HepG2 (cell line): ENCODE data around the gene RERE. TPM values are rescaled to one million over a fixed set of nuclear protein-coding genes. Genes with fewer than 3 reads are reported as not detected.

Experiments
- ATAC-seq: fragments of 200-7000 bp; cut with Tn5 transposase; 3 replicates; pipeline ENCODE4 v1.9.1; 2020; ENCODE audit warnings: mild to moderate bottlenecking, moderate library complexity
- BruUV-seq: library from RNA; stranded (reverse); fragments of 400-500 nt; replicated peaks from 2 replicates; lab custom pipeline; 2021; lab: Mats Ljungman, UMichigan
- CTCF ChIA-PET: fragments of 300-600 bp; formaldehyde crosslinking; extraction: SDS; loops from one replicate; lab custom pipeline; 2021; ENCODE audit warnings: low total read pairs, inconsistent platforms, low intra/inter-chr PET ratio; lab: Yijun Ruan, JAX
- POLR2A ChIA-PET: fragments of 350-600 bp; sonication (Branson Sonifier 250); formaldehyde crosslinking; loops from one replicate; lab custom pipeline; 2020; ENCODE audit warnings: antibody characterized with exemption, inconsistent platforms; lab: Yijun Ruan, JAX
- DNase-seq: peaks from one replicate; pipeline ENCODE4 v3.0.0-alpha.2; 2015; ENCODE audit warnings: low spot score
- FAIRE-seq: peaks from 3 replicates; lab custom pipeline; 2011; peaks lifted over from hg19 to GRCh38; lab: Jason Lieb, UNC
- H2AFZ ChIP-seq: one replicate; pipeline ENCODE4 v1.6.1; 2011; ENCODE audit warnings: low read length, inconsistent platforms
- H3K27ac ChIP-seq: fragments of 300-600 bp; 3 replicates; pipeline ENCODE4 v1.8.0; 2011; ENCODE audit warnings: mixed run types, mild to moderate bottlenecking, mixed read lengths, low read length, inconsistent platforms; ENCODE audit not compliant: insufficient read depth; ENCODE audit errors: extremely low read length
- H3K27me3 ChIP-seq, 2 experiments: fragments of 200-600 bp in 1 of 2; 2 replicates in 1 of 2; 3 replicates in 1 of 2; pipeline versions ENCODE4 v1.6.0 to v1.8.0; 2011; ENCODE audit warnings: low read length in 2 of 2, mild to moderate bottlenecking in 2 of 2, moderate library complexity in 2 of 2, inconsistent platforms in 1 of 2; ENCODE audit not compliant: insufficient read depth in 2 of 2, control insufficient read depth in 1 of 2
- H3K36me3 ChIP-seq, 2 experiments: fragments of 200-600 bp in 1 of 2; replicated peaks in 1 of 2; 2 replicates in 1 of 2; 3 replicates in 1 of 2; pipeline versions ENCODE4 v1.5.1 to v1.8.0; 2011; ENCODE audit warnings: low read length in 2 of 2, inconsistent platforms in 1 of 2; ENCODE audit not compliant: insufficient read depth in 2 of 2, control insufficient read depth in 1 of 2
- H3K4me1 ChIP-seq: 2 replicates; pipeline ENCODE4 v1.5.1; 2012; ENCODE audit warnings: low read length, inconsistent platforms; ENCODE audit not compliant: insufficient read depth
- H3K4me2 ChIP-seq: 2 replicates; pipeline ENCODE4 v1.6.0; 2011; ENCODE audit warnings: low read depth, low read length, inconsistent platforms
- H3K4me3 ChIP-seq, 3 experiments: fragments of 200-600 bp in 1 of 3; sonication (generic), shearing (Covaris generic) in 1 of 3; replicated peaks in 1 of 3; 2 replicates each; pipeline ENCODE4 v1.5.1; 2011 to 2016; ENCODE audit warnings: low read length in 3 of 3, inconsistent platforms in 2 of 3, low read depth in 2 of 3, mild to moderate bottlenecking in 2 of 3, control low read depth in 1 of 3, mixed read lengths in 1 of 3; ENCODE audit not compliant: insufficient read depth in 1 of 3
- H3K79me2 ChIP-seq: one replicate; pipeline ENCODE4 v1.6.1; 2011; ENCODE audit warnings: low read length, inconsistent platforms; ENCODE audit not compliant: insufficient read depth
- H3K9ac ChIP-seq: 2 replicates; pipeline ENCODE4 v1.6.0; 2011; ENCODE audit warnings: mild to moderate bottlenecking, low read depth, low read length, inconsistent platforms; ENCODE audit not compliant: insufficient read depth
- H3K9me3 ChIP-seq: 2 replicates; pipeline ENCODE4 v1.5.1; 2012; ENCODE audit warnings: mild to moderate bottlenecking, low read length
- H4K20me1 ChIP-seq: 2 replicates; pipeline ENCODE4 v1.6.0; 2011; ENCODE audit warnings: inconsistent platforms, mild to moderate bottlenecking, low read length, moderate library complexity; ENCODE audit not compliant: insufficient read depth
- MAFF ChIP-seq: IDR thresholded peaks from 2 replicates; pipeline ENCODE4 v1.6.1; 2011; ENCODE audit warnings: low read depth, low read length, improper control_type of control experiment
- MAFK ChIP-seq, 2 experiments: IDR thresholded peaks in 1 of 2; conservative IDR thresholded peaks in 1 of 2; 2 replicates each; pipeline ENCODE4 v1.6.1; 2011; ENCODE audit warnings: improper control_type of control experiment in 2 of 2, low read length in 2 of 2
- NFE2L2 ChIP-seq: fragments of 150-350 bp; IDR thresholded peaks from 2 replicates; pipeline ENCODE4 v1.6.1; 2014; ENCODE audit warnings: low read length
- PCBP2 ChIP-seq: fragments of 200-400 bp; formaldehyde crosslinking; optimal IDR thresholded peaks from 2 replicates; pipeline ENCODE3; 2018; ENCODE audit warnings: low read length, low read depth; ENCODE audit not compliant: poor library complexity, severe bottlenecking
- ZFP90 ChIP-seq: sonication (generic); formaldehyde crosslinking; IDR thresholded peaks from 2 replicates; pipeline ENCODE4 v1.8.0; 2022; ENCODE audit warnings: missing genetic modification reagents, mild to moderate bottlenecking, inconsistent platforms, borderline replicate concordance
- WGBS: methylation state at CpG from one replicate; pipeline ENCODE4 v1.1.6; 2017; ENCODE audit warnings: low lambda C conversion rate; 5-methylcytosine and 5-hydroxymethylcytosine counted together
- in situ Hi-C: cut with HindIII; loops from 2 replicates; pipeline ENCODE4 v1.10.0; 2017; ENCODE audit warnings: low pct_unique_long_range_greater_than_20kb; ENCODE audit not compliant: extremely low pct_ligation_motif_present
- intact Hi-C: fragments of 100-400 bp; cut with micrococcal nuclease; formaldehyde crosslinking; loops from one replicate; pipeline ENCODE4 v1.10.0; 2022; ENCODE audit not compliant: unreplicated experiment
- polyA plus RNA-seq, 8 experiments: library from polyadenylated mRNA; depleted of rRNA in 3 of 8; stranded (reverse) in 7 of 8; unstranded in 1 of 8; fragments of >200 nt; fragmentation: Illumina TruSeq in 4 of 8; extraction: Trizol in 4 of 8; gene quantifications; 2 replicates each; pipeline versions ENCODE4 v1.2.1 to v1.2.3, GENCODE V29; 2011 to 2016; ENCODE audit warnings: low read depth in 4 of 8, missing spikeins in 1 of 8, mixed read lengths in 1 of 8; ENCODE audit not compliant: insufficient read depth in 1 of 8
- total RNA-seq, 5 experiments: library from RNA; depleted of rRNA; stranded (reverse); fragments of >200 nt; fragmentation: Illumina TruSeq; extraction: Trizol; gene quantifications; 2 replicates each; pipeline ENCODE4 v1.2.3, GENCODE V29; 2016; ENCODE audit warnings: low read depth in 1 of 5
- TF ChIP-seq, protein P1 (sequence below): sonication (generic); formaldehyde crosslinking; IDR thresholded peaks from 2 replicates; pipeline ENCODE4 v1.5.0; 2020; ENCODE audit warnings: missing genetic modification reagents
- TF ChIP-seq, protein P2 (sequence below): sonication (generic); formaldehyde crosslinking; IDR thresholded peaks from 2 replicates; pipeline ENCODE4 v1.4.0; 2020; ENCODE audit warnings: missing genetic modification reagents

Gene RERE
- total and polyA plus RNA-seq, 2 of the 13 experiments (the other 11 are each of a cell fraction or from before 2014, with no cell fraction given): 18.3 to 21.9 TPM

GRCh38 chr1:8516278-8516777 lies 301.1 kb downstream of the RERE start:
- in situ Hi-C loops: no loop called here
- Histone ChIP-seq H3K4me3 (no peak overlapping the region), H3K27ac (no peak overlapping the region), H3K4me2 (no peak overlapping the region), H4K20me1 (peaks cover 21% of the 10 kb centered on the region; the same call in 1 of the 2 replicates), H3K9ac (no peak overlapping the region), H2AFZ (no peak overlapping the region), H3K79me2 (peaks cover 29% of the 10 kb centered on the region), H3K36me3 (peaks cover 12 to 35% of the 10 kb centered on the region in 2 experiments), H3K27me3 (no peaks in the 10 kb centered on the region), H3K4me1 (peaks cover 16% of the 10 kb centered on the region), H3K9me3 (no peaks in the 10 kb centered on the region)
- TF ChIP-seq PCBP2 (no peak), ZFP90 (no peak), NFE2L2 (no peak), MAFK (conservative IDR thresholded peaks at IDR 0.05 in 1 of 2, IDR thresholded peaks at IDR 0.05 in 1 of 2; ENCODE audit: low read length in 2 of 2) (peak; percentile 14 to 51; a peak in 2 of 4 replicates), MAFF (peak; percentile 37; the same call in 1 of the 2 replicates)
- TF ChIP-seq, protein P1, sequence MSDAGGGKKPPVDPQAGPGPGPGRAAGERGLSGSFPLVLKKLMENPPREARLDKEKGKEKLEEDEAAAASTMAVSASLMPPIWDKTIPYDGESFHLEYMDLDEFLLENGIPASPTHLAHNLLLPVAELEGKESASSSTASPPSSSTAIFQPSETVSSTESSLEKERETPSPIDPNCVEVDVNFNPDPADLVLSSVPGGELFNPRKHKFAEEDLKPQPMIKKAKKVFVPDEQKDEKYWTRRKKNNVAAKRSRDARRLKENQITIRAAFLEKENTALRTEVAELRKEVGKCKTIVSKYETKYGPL (CRISPR knock-in tag): no peak
- TF ChIP-seq, protein P2, sequence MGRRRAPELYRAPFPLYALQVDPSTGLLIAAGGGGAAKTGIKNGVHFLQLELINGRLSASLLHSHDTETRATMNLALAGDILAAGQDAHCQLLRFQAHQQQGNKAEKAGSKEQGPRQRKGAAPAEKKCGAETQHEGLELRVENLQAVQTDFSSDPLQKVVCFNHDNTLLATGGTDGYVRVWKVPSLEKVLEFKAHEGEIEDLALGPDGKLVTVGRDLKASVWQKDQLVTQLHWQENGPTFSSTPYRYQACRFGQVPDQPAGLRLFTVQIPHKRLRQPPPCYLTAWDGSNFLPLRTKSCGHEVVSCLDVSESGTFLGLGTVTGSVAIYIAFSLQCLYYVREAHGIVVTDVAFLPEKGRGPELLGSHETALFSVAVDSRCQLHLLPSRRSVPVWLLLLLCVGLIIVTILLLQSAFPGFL: no peak
- no peak for DNase-seq
- FAIRE-seq: no peak
- no peak for ATAC-seq
- intact Hi-C loops: no loop called here
- WGBS: 91% methylated on average over 4 of the region's 4 CpGs
- no TSS peak for BruUV-seq
- POLR2A ChIA-PET: no interaction called here
- CTCF ChIA-PET: no interaction called here
